ENCODE data around the gene NABP2.

DNA sequence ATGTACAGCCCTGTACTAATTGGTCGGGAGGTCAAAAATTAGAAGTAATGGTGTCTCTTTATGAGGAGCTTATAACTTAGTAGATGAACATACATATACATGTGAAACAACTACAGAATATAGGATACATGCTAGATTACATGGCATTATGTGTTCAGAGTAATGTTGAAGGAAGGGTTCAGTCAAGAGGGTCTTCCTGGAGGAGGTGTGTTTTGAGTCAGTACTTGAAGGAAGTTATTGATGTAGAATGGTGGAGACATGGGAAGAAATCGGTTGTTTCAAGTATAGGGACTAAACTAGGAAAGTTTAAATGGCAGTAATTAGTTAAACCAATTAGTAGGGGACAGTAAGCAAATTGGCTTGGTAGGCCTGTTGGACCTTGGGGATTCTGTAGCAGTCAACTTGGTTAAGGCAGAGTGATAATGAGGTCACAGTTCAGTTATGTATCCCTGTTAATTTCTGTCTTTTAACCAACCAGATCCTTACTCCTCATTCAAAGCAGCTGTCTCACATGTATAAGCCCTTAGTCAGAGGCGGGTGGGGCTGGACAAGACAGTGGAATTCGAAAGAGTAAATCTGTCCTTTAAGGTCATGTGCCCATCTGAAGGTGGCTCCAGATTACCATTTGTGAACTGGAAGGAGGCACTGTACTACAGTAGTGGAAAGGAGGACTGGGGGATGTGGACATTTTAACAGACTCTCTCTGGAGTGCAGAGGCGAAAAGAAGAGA, 37.5 kb downstream of the NABP2 start:
- TF ChIP-seq CTCF (IDR thresholded peaks at IDR 0.05) (no peak), POLR2A (IDR thresholded peaks at IDR 0.05) (no peak)

Measured in esophagus squamous epithelium (tissue), 4 donors.